Measurements from ENCODE around the gene TEX264.
A peak's percentile ranks its signal among the peaks of the same experiment; 100 is the strongest.

The TEX264 gene

GRCh38 chr3:51692980-51693395, 21.9 kb downstream of the TEX264 start:
- peak in 1 of 56 donors; percentile 10 for DNase-seq

DNA sequence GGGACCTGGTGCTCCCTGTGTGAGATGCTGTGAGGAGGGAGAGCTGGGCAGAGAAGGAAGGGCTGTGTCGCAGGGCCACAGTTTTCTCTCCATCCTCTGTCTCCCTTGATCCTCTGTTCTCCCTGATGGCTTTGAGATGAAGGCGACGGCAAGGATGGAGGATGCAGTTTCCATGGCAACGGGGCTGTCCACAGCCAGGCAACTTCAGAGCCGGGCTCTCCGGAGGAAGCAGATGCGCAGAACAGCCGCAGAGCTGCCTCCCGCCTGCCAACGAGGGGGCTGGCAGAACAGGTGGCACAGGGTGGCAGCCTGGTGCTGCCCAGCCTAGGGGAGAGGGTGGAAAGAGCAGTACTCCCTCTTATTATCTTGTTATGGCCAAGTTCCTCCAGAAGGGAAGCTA, 25.9 kb downstream of the TEX264 start:
- DNase-seq, result peak in 10 of 56 donors; percentile 6 to 34 (median 14)

DNA sequence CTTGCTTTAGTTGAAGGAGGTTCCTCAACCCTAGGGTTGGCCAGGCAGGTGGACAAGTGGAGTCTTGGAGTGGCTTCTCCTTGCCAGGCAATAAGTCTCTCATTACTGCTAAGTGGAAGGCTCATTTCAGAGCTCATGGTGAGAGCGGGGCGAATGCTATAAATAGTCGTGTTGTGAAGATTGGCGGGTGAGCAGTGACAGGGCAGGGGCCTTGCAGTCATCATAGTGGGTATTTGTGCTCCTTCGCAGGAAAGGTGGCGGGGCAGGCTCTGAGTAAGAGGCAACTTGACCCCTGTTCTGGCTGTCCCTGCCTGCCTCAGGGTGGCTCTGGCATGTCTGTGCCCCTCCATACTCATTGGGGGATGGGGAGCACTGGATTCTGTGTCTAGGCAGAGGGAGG, 27.2 kb downstream of the TEX264 start:
- no peak for DNase-seq

- no peak for DNase-seq
Measured at GRCh38 chr3:51700403-51700802, 29.4 kb downstream of the TEX264 start.

- no peak for DNase-seq
Measured at GRCh38 chr3:51702156-51702555, 31.1 kb downstream of the TEX264 start.

GRCh38 chr3:51703068-51703760, 32.2 kb downstream of the TEX264 start:
- DNase-seq, result no peak

DNA sequence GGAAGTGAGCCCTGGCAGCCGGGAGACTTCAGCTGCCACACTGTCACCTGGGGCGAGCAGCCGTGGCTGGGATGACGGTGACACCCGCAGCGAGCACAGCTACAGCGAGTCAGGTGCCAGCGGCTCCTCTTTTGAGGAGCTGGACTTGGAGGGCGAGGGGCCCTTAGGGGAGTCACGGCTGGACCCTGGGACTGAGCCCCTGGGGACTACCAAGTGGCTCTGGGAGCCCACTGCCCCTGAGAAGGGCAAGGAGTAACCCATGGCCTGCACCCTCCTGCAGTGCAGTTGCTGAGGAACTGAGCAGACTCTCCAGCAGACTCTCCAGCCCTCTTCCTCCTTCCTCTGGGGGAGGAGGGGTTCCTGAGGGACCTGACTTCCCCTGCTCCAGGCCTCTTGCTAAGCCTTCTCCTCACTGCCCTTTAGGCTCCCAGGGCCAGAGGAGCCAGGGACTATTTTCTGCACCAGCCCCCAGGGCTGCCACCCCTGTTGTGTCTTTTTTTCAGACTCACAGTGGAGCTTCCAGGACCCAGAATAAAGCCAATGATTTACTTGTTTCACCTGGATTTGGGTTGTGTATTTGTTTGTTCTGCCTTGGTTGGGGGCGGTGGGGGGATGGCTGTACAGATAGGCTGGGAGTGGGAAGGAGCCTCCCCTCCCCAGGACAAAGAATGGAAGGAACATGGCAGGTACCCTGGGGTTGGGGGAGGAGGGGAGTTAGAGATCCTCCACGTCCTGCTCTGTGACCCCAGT, 32.9 kb downstream of the TEX264 start:
- DNase-seq, result no peak

DNA sequence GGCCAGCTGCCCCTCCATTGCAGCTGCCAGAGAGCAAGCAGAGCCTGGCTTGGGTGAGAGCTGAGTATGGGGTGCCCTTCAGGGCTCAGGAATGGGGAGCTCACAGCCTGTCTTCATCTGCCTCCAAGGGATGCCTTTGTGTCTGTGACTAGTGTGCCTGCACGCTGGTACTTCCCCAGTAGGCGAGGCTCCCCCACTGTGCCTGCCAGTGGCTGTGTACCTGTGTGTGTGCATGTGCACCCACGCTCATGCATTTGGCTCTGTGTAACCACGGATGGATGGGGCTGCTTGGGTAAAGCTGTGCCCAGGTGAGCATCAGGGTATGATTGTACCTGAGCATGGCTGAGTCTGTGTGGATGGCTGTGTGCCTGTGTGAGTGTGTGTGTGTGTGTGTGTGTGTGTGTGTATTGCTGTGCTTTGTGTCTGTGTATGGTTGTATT, 33.5 kb downstream of the TEX264 start:
- peak in 25 of 56 donors; percentile 13 to 78 (median 38) for DNase-seq

- no peak for DNase-seq
Measured at GRCh38 chr3:51705276-51706020, 34.4 kb downstream of the TEX264 start.

GRCh38 chr3:51706021-51706485, 35.0 kb downstream of the TEX264 start:
- no peak for DNase-seq

- peak in 34 of 56 donors; percentile 7 to 66 (median 32) for DNase-seq
Measured at GRCh38 chr3:51706788-51707731, 36.0 kb downstream of the TEX264 start, which contains the start of gene GRM2. Gene GRM2, plus strand, starts transcription at chr3:51707068. Its CDS starts 1,916 bp downstream, at chr3:51708984.

DNA sequence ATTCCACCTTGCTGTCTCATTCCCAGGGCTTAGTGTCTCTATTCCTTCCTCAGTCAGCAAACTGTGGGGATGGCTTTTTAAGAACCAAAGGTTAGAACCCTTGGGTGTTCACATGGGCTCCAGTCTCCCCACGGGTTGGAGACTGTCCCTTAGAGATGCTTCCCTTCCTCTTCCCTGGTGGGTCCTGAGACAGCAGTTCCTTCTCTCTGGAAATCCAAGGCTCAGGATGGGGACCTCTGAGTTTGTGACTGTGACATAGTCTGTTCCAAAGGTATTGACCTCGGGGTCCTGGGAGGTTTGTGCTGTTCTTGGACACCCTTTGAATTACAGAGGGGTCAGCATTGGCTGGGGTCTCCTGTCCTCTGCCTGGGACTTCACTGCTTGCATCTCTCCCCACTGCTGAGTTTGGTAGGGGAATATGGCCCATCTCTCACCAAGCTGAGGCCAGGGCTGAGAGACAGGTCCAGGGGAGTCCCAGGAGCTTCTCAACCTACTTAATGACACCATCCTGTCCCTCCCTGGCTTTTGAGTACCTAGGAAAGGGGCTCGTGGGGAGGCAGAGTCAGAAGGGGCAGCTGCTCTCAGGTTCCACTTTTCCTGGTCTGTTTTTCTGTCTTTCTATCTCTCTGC, 37.3 kb downstream of the TEX264 start:
- DNase-seq, result no peak

- no peak for DNase-seq
Measured at GRCh38 chr3:51709004-51709420, 38.0 kb downstream of the TEX264 start.

- no peak for DNase-seq
Measured at GRCh38 chr3:51709675-51710074, 38.6 kb downstream of the TEX264 start.

DNA sequence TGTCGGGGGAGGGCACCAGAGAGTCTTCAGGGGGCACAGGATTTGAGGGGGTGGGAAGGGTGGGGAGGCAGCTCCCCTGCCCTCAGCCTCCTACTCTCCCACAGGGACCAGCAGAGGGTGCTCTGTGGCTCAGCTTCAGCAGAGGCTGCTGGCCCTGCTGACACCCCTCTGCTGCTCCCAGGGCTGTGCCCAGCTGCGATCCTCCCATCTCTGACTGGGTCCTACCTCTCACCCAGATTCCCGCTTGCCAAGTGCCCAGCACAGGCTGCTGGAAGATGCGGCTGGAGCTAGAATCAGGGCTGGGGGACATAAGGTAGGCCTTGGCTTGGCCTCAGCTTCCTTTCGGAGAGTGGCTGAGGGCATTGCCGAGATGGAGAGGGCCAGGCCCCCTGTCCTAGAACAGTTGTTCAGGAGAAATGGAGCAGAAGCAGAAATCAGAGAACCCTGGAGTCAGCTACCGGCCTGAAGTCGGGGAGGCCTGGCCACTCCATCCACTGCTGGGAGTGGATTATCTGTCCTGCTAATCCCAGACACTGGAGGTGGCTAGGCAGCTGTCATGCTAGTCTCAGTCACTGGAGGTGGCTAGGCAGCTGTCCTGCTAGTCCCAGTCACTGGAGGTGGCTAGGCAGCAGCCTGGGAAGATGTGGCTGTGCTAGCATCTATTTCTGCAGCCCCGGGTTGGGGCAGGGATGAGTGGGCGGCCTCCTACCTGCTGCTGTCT, 39.7 kb downstream of the TEX264 start:
- peak in 2 of 56 donors; percentile 9 to 25 for DNase-seq

- DNase-seq, result no peak
Measured at GRCh38 chr3:51711352-51712037, 40.4 kb downstream of the TEX264 start.

DNA sequence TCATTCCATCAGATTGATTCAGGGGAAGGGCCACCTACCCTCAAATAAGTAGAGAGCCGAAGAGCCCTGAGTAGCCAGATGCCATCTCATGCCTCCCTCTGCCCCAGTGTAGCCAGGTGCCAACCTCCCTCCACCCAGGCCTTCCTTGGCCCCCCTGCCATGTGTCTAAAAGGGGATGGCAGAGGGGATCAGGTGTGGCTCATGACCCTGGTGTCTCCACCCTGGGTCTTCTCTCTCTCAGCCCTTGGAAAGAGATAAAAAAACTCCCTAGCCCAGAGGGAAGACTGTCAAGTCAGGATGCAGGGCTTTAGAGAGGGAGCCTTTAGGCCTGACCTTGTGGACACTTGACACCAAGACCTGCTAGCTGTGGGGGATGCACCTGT, 41.0 kb downstream of the TEX264 start:
- no peak for DNase-seq

DNA sequence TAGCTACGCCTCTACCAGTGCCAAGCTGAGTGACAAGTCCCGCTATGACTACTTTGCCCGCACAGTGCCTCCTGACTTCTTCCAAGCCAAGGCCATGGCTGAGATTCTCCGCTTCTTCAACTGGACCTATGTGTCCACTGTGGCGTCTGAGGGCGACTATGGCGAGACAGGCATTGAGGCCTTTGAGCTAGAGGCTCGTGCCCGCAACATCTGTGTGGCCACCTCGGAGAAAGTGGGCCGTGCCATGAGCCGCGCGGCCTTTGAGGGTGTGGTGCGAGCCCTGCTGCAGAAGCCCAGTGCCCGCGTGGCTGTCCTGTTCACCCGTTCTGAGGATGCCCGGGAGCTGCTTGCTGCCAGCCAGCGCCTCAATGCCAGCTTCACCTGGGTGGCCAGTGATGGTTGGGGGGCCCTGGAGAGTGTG, 41.5 kb downstream of the TEX264 start:
- no peak for DNase-seq

DNA sequence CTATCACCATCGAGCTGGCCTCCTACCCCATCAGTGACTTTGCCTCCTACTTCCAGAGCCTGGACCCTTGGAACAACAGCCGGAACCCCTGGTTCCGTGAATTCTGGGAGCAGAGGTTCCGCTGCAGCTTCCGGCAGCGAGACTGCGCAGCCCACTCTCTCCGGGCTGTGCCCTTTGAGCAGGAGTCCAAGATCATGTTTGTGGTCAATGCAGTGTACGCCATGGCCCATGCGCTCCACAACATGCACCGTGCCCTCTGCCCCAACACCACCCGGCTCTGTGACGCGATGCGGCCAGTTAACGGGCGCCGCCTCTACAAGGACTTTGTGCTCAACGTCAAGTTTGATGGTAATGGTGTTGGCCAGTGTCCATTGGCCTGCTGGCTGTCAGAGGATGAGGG, 41.9 kb downstream of the TEX264 start:
- DNase-seq, result no peak
